ENCODE results near the gene SLC5A5.

GRCh38 chr19:17893766-17894165 lies 22.0 kb downstream of the SLC5A5 start:
- TF ChIP-seq PHF8 (conservative IDR thresholded peaks at IDR 0.05; ENCODE audit: low read depth, low read length): no peak
- no peak for TF ChIP-seq CTCF (IDR thresholded peaks at IDR 0.05; ENCODE audit: control extremely low read depth in 1 of 3, insufficient read depth in 1 of 3, low read depth in 1 of 3, low read length in 3 of 3)
- TF ChIP-seq SUZ12 (IDR thresholded peaks at IDR 0.05; ENCODE audit: low read length): no peak
- no peak for TF ChIP-seq KDM1A (IDR thresholded peaks at IDR 0.05; ENCODE audit: borderline replicate concordance, low read length)
- TF ChIP-seq GTF2F1 (IDR thresholded peaks at IDR 0.05; ENCODE audit: borderline replicate concordance, low read depth, low read length): no peak
- TF ChIP-seq RXRA (IDR thresholded peaks at IDR 0.05; ENCODE audit: insufficient read depth, low read depth, low read length): no peak
- no peak for TF ChIP-seq POLR2AphosphoS5 (IDR thresholded peaks at IDR 0.05; ENCODE audit: low read depth, low read length)
- TF ChIP-seq HDAC2 (IDR thresholded peaks at IDR 0.05; ENCODE audit: borderline replicate concordance in 1 of 2, low read depth in 2 of 2, low read length in 2 of 2): no peak
- TF ChIP-seq HDAC6 (IDR thresholded peaks at IDR 0.05; ENCODE audit: low read depth, low read length): no peak
- TF ChIP-seq POU5F1 (IDR thresholded peaks at IDR 0.05; ENCODE audit: low read depth, low read length): no peak
- no peak for TF ChIP-seq NRF1 (IDR thresholded peaks at IDR 0.05; ENCODE audit: low read depth, low read length)
- no peak for TF ChIP-seq POLR2A (IDR thresholded peaks at IDR 0.05; ENCODE audit: control extremely low read depth in 1 of 2, low read depth in 2 of 2, low read length in 2 of 2)
- TF ChIP-seq SRF (IDR thresholded peaks at IDR 0.05; ENCODE audit: low read depth, low read length): no peak
- TF ChIP-seq SIX5 (IDR thresholded peaks at IDR 0.05; ENCODE audit: low read depth, low read length): no peak
